K562 (cell line): ENCODE measurements around the gene DPEP2NB. TPM values are rescaled to one million over a fixed set of nuclear protein-coding genes. Genes with fewer than 3 reads are reported as not detected.

ENCODE experiments used
- ATF1 ChIP-seq, 2 experiments: fragments of 450-650 bp in 1 of 2; IDR thresholded peaks; 2 replicates each; pipeline ENCODE4 v1.6.1; 2016; ENCODE audit warnings: missing compliant biosample characterization in 1 of 2, missing genetic modification characterization in 1 of 2
- CBFA2T3 ChIP-seq: fragments of 450-650 bp; IDR thresholded peaks from 2 replicates; pipeline ENCODE4 v1.6.1; 2017
- CTCF ChIP-seq, 3 experiments: IDR thresholded peaks in 2 of 3; conservative IDR thresholded peaks in 1 of 3; 2 replicates each; pipeline ENCODE4 v1.5.1; 2011 to 2012; ENCODE audit warnings: low read length in 3 of 3, mild to moderate bottlenecking in 3 of 3, control low read depth in 2 of 3, improper control_type of control experiment in 1 of 3, inconsistent platforms in 1 of 3, low read depth in 1 of 3, mixed read lengths in 1 of 3, moderate library complexity in 1 of 3; ENCODE audit not compliant: insufficient read depth in 2 of 3
- HNRNPLL ChIP-seq: fragments of 200-400 bp; formaldehyde crosslinking; IDR thresholded peaks from 2 replicates; pipeline ENCODE4 v1.6.1; 2017; ENCODE audit warnings: low read length, low read depth, mild to moderate bottlenecking; ENCODE audit not compliant: poor library complexity, severe bottlenecking
- IFI16 ChIP-seq: fragments of 250-450 bp; sonication (Bioruptor Pico); IDR thresholded peaks from 2 replicates; pipeline ENCODE4 v2.1.2; 2022; ENCODE audit warnings: mild to moderate bottlenecking, inconsistent platforms
- JUNB ChIP-seq: fragments of 450-650 bp; formaldehyde crosslinking; conservative IDR thresholded peaks from 2 replicates; pipeline ENCODE4 v1.4.0; 2020; ENCODE audit warnings: mild to moderate bottlenecking
- MAZ ChIP-seq, 2 experiments: fragments of 450-650 bp in 1 of 2; sonication (generic) in 1 of 2; formaldehyde crosslinking; IDR thresholded peaks in 1 of 2; conservative IDR thresholded peaks in 1 of 2; 2 replicates each; pipeline versions ENCODE4 v1.4.0 to v1.5.0; 2020; ENCODE audit warnings: mild to moderate bottlenecking in 1 of 2, missing genetic modification reagents in 1 of 2
- MYC ChIP-seq, 2 experiments: fragments of 250-450 bp in 1 of 2; sonication (Bioruptor Pico) in 1 of 2; IDR thresholded peaks; 2 replicates each; pipeline versions ENCODE4 v1.5.1 to v1.6.1; 2012 to 2021; ENCODE audit warnings: low read depth in 2 of 2, borderline replicate concordance in 1 of 2, improper control_type of control experiment in 1 of 2, low read length in 1 of 2, mild to moderate bottlenecking in 1 of 2, moderate library complexity in 1 of 2
- NCOA6 ChIP-seq: fragments of 450-650 bp; IDR thresholded peaks from 2 replicates; pipeline ENCODE4 v1.6.1; 2017; ENCODE audit warnings: mild to moderate bottlenecking
- SP2 ChIP-seq: IDR thresholded peaks from 2 replicates; pipeline ENCODE4 v1.6.1; 2011; ENCODE audit warnings: mild to moderate bottlenecking, low read depth, low read length, moderate library complexity; ENCODE audit not compliant: poor library complexity, severe bottlenecking; ENCODE audit errors: extremely low read depth
- U2AF1 ChIP-seq: fragments of 200-400 bp; formaldehyde crosslinking; optimal IDR thresholded peaks from 2 replicates; pipeline ENCODE3; 2017; ENCODE audit warnings: mild to moderate bottlenecking, low read depth, low read length, moderate library complexity
- ZFPM2 ChIP-seq: fragments of 250-450 bp; sonication (Bioruptor Pico); IDR thresholded peaks from 2 replicates; pipeline ENCODE4 v1.5.1; 2022; ENCODE audit warnings: mild to moderate bottlenecking
- ZNF232 ChIP-seq: sonication (generic); formaldehyde crosslinking; IDR thresholded peaks from 2 replicates; pipeline ENCODE4 v1.8.0; 2022; ENCODE audit warnings: mild to moderate bottlenecking, missing genetic modification reagents
- ZNF644 ChIP-seq: fragments of 200-800 bp; sonication (Bioruptor generic); IDR thresholded peaks from 2 replicates; pipeline ENCODE4 v1.6.1; 2016; ENCODE audit warnings: low read depth, missing genetic modification characterization, missing compliant biosample characterization
- polyA plus RNA-seq, 8 experiments: library from polyadenylated mRNA; depleted of rRNA in 4 of 8; stranded (reverse) in 5 of 8; unstranded in 3 of 8; fragments of >200 nt; fragmentation: Nextera tagmentation in 2 of 8; fragmentation: Illumina TruSeq in 1 of 8; extraction: Ambion mirVana in 2 of 8; extraction: Trizol in 1 of 8; gene quantifications; 2 replicates each; pipeline versions ENCODE4 v1.2.1 to v1.2.3, GENCODE V29; 2011 to 2014; ENCODE audit warnings: inconsistent platforms in 1 of 8, missing spikeins in 1 of 8
- total RNA-seq, 7 experiments: library from RNA; depleted of rRNA in 6 of 7; stranded (reverse); fragments of >200 nt in 6 of 7; fragmentation: Illumina TruSeq in 2 of 7; extraction: Trizol in 2 of 7; gene quantifications; 2 replicates each; pipeline versions ENCODE4 v1.2.1 to v1.2.3, GENCODE V29; 2011 to 2021; ENCODE audit warnings: low replicate concordance in 1 of 7
- TF ChIP-seq, protein P1 (sequence below): fragments of 150-350 bp; IDR thresholded peaks from 2 replicates; pipeline ENCODE4 v1.6.1; 2014; ENCODE audit warnings: low read depth, mild to moderate bottlenecking, low read length, borderline replicate concordance
- TF ChIP-seq, protein P2 (sequence below): sonication (generic); formaldehyde crosslinking; IDR thresholded peaks from 2 replicates; pipeline ENCODE4 v1.8.0; 2022; ENCODE audit warnings: missing genetic modification reagents, mild to moderate bottlenecking, borderline replicate concordance

Gene DPEP2NB
- total and polyA plus RNA-seq, 9 of the 15 experiments (the other 6 are each of a cell fraction or from before 2014, with no cell fraction given), result not detected

DNA sequence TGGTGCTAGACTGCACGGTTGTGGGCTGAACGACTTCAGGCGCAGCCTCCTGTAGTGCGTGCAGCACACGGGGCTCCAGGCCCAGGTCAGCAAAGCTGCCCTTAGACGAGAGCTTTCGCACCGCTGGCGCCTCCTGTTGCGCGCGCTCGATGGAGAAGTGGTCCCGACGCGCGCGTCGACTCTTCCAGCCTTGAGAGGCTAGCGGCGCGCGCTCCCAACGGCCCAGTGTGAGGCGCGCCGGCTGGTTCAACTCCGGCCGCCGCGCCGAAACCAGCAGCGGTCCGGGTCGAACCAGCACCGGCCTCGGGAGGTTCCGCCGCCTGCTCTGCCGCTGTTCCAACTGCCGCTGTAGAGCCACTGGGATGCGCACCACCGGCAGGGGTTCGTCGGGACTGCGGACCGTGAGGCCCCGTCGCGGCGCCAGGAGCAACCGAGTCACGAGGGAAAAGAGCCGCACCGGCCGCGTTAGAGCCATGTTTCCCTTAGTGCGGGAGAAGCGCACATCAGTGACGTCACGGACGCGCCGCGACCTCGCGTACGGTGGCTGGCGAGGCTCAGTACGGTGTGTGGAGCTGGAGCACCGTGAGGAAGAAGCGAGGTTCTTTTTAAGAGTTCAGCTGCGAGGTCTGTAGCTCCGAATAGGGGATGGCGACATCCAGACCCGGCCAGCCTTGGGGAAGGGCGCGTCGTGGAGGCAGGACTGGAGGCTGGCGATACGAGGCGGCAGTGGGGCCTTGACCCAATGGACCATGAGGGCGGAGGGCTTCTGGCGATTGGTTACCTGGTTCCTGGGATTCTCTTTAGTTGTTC, 7.2 kb upstream of the DPEP2NB start, which contains the start of the genes DDX28 and DUS2 (continued):
- TF ChIP-seq, protein P1, sequence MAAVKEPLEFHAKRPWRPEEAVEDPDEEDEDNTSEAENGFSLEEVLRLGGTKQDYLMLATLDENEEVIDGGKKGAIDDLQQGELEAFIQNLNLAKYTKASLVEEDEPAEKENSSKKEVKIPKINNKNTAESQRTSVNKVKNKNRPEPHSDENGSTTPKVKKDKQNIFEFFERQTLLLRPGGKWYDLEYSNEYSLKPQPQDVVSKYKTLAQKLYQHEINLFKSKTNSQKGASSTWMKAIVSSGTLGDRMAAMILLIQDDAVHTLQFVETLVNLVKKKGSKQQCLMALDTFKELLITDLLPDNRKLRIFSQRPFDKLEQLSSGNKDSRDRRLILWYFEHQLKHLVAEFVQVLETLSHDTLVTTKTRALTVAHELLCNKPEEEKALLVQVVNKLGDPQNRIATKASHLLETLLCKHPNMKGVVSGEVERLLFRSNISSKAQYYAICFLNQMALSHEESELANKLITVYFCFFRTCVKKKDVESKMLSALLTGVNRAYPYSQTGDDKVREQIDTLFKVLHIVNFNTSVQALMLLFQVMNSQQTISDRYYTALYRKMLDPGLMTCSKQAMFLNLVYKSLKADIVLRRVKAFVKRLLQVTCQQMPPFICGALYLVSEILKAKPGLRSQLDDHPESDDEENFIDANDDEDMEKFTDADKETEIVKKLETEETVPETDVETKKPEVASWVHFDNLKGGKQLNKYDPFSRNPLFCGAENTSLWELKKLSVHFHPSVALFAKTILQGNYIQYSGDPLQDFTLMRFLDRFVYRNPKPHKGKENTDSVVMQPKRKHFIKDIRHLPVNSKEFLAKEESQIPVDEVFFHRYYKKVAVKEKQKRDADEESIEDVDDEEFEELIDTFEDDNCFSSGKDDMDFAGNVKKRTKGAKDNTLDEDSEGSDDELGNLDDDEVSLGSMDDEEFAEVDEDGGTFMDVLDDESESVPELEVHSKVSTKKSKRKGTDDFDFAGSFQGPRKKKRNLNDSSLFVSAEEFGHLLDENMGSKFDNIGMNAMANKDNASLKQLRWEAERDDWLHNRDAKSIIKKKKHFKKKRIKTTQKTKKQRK, result no peak
- TF ChIP-seq ATF1 (CRISPR knock-in tag; IDR thresholded peaks at IDR 0.05), result peak; percentile 98
- peak; percentile 100 for TF ChIP-seq ATF1 (tag; IDR thresholded peaks at IDR 0.05)
- TF ChIP-seq MAZ (CRISPR knock-in tag; conservative IDR thresholded peaks at IDR 0.05 in 1 of 2, IDR thresholded peaks at IDR 0.05 in 1 of 2), result peak in 1 of 2 experiments; percentile 70; a peak in 3 of 4 replicates
- no peak for TF ChIP-seq ZNF232
- 0 out of 6 replicates have a peak, but pooled peaks of 1 of the 3 experiments have one; percentile 1 for TF ChIP-seq CTCF (IDR thresholded peaks at IDR 0.05 in 2 of 3, conservative IDR thresholded peaks at IDR 0.05 in 1 of 3; ENCODE audit: insufficient read depth in 2 of 3, low read depth in 1 of 3, low read length in 3 of 3)
- no peak for TF ChIP-seq ZFPM2
- TF ChIP-seq, protein P2, sequence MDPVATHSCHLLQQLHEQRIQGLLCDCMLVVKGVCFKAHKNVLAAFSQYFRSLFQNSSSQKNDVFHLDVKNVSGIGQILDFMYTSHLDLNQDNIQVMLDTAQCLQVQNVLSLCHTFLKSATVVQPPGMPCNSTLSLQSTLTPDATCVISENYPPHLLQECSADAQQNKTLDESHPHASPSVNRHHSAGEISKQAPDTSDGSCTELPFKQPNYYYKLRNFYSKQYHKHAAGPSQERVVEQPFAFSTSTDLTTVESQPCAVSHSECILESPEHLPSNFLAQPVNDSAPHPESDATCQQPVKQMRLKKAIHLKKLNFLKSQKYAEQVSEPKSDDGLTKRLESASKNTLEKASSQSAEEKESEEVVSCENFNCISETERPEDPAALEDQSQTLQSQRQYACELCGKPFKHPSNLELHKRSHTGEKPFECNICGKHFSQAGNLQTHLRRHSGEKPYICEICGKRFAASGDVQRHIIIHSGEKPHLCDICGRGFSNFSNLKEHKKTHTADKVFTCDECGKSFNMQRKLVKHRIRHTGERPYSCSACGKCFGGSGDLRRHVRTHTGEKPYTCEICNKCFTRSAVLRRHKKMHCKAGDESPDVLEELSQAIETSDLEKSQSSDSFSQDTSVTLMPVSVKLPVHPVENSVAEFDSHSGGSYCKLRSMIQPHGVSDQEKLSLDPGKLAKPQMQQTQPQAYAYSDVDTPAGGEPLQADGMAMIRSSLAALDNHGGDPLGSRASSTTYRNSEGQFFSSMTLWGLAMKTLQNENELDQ (CRISPR knock-in tag), result no peak
- no peak for TF ChIP-seq SP2
- no peak for TF ChIP-seq CBFA2T3
- no peak for TF ChIP-seq U2AF1
- TF ChIP-seq HNRNPLL, result peak; percentile 61
- no peak for TF ChIP-seq ZNF644 (tag)
- peak; percentile 98 for TF ChIP-seq MYC (IDR thresholded peaks at IDR 0.05; ENCODE audit: low read depth, low read length)
- TF ChIP-seq MYC (CRISPR knock-in tag; IDR thresholded peaks at IDR 0.05; ENCODE audit: borderline replicate concordance, low read depth), result peak; percentile 93
- TF ChIP-seq NCOA6, result no peak
- no peak for TF ChIP-seq JUNB (CRISPR knock-in tag)
- no peak for TF ChIP-seq IFI16
